Ascending aorta (tissue), 2 donors: ENCODE data around the gene CREBRF. TPM values are rescaled to one million over a fixed set of nuclear protein-coding genes. Genes with fewer than 3 reads are reported as not detected.
"Not testable (repeated sequence)": the region's sequence is repeated elsewhere in the genome, so short reads cannot be mapped to it uniquely, and the experiment has no call there.

Experiments used
- DNase-seq, 2 donors: peaks; one replicate each; pipeline ENCODE4 v3.0.0-alpha.2; 2019; ENCODE audit warnings: low spot score in 2 of 2
- H3K27ac ChIP-seq, 2 donors: fragments of 200-600 bp; sonication (generic); one replicate each; pipeline ENCODE4 v1.5.1; 2016 to 2017; ENCODE audit warnings: mild to moderate bottlenecking in 1 of 2
- H3K27me3 ChIP-seq: fragments of 200-600 bp; sonication (generic); one replicate; pipeline ENCODE4 v1.5.1; 2017
- H3K36me3 ChIP-seq, 2 donors: fragments of 200-600 bp; sonication (generic); one replicate each; pipeline ENCODE4 v1.5.1; 2016
- H3K4me1 ChIP-seq, 2 donors: fragments of 200-600 bp; sonication (generic); one replicate each; pipeline ENCODE4 v1.5.1; 2016 to 2017; ENCODE audit warnings: mild to moderate bottlenecking in 1 of 2
- H3K4me3 ChIP-seq, 2 donors: fragments of 200-600 bp; sonication (generic); one replicate each; pipeline ENCODE4 v1.5.1; 2016 to 2017; ENCODE audit warnings: mild to moderate bottlenecking in 1 of 2
- H3K9me3 ChIP-seq, 2 donors: fragments of 200-600 bp; sonication (generic); one replicate each; pipeline ENCODE4 v1.5.1; 2016
- intact Hi-C: fragments of 100-400 bp; cut with DNase I; formaldehyde crosslinking; loops from one replicate; pipeline ENCODE4 v1.15.1; 2023
- total RNA-seq: library from RNA; depleted of rRNA; stranded (reverse); fragments of >200 nt; gene quantifications from one replicate; pipeline ENCODE4 v1.1.0, GENCODE V29; 2016
- TF ChIP-seq, protein P1 (sequence below), 3 experiments: fragments of 200-600 bp in 2 of 3; fragments of 450-650 bp in 1 of 3; sonication (generic) in 2 of 3; IDR thresholded peaks; one replicate each; pipeline ENCODE4 v1.5.1; 2016 to 2019; ENCODE audit warnings: antibody characterized with exemption in 3 of 3, mild to moderate bottlenecking in 1 of 3, moderate library complexity in 1 of 3

CREBRF gene
- total RNA-seq, 1 donor from 2014 or later = 16.3 TPM

GRCh38 chr5:173039188-173039587, 17.0 kb upstream of the CREBRF start:
- H3K4me3 ChIP-seq = no peak overlapping the region
- H3K9me3 ChIP-seq = no peaks in the 10 kb centered on the region
- H3K36me3 ChIP-seq = peaks cover 0 to 6% of the 10 kb centered on the region in 2 donors
- no peak overlapping the region for H3K27ac ChIP-seq
- H3K4me1 ChIP-seq = peaks cover 12 to 34% of the 10 kb centered on the region in 2 donors
- TF ChIP-seq, protein P1, sequence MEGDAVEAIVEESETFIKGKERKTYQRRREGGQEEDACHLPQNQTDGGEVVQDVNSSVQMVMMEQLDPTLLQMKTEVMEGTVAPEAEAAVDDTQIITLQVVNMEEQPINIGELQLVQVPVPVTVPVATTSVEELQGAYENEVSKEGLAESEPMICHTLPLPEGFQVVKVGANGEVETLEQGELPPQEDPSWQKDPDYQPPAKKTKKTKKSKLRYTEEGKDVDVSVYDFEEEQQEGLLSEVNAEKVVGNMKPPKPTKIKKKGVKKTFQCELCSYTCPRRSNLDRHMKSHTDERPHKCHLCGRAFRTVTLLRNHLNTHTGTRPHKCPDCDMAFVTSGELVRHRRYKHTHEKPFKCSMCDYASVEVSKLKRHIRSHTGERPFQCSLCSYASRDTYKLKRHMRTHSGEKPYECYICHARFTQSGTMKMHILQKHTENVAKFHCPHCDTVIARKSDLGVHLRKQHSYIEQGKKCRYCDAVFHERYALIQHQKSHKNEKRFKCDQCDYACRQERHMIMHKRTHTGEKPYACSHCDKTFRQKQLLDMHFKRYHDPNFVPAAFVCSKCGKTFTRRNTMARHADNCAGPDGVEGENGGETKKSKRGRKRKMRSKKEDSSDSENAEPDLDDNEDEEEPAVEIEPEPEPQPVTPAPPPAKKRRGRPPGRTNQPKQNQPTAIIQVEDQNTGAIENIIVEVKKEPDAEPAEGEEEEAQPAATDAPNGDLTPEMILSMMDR (IDR thresholded peaks at IDR 0.05) = no peak
- no peak for DNase-seq
- H3K27me3 ChIP-seq = no peaks in the 10 kb centered on the region
- intact Hi-C loops = no loop called here

DNA sequence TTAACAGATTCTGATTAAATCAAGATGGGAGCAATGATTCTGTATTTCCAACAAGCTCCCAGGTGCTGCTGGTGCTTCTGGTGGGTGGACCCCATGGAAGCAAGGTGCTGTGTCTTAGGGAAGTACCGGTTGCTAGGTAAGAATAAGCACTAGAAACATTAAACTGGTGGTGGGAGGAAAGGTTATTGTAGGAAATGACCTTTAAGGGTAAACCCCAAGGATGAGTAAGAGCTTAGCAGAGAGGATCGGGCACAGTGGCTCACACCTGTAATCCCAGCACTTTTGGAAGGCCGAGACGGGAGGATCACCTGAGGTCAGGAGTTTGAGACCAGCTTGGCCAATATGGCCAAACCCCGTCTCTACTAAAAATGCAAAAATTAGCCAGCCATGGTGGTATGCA, 16.2 kb upstream of the CREBRF start:
- peaks cover 0 to 3% of the 10 kb centered on the region in 2 donors for H3K36me3 ChIP-seq
- no peak overlapping the region for H3K27ac ChIP-seq
- DNase-seq = no peak
- H3K4me1 ChIP-seq = peaks cover 7 to 27% of the 10 kb centered on the region in 2 donors
- no peaks in the 10 kb centered on the region for H3K27me3 ChIP-seq
- intact Hi-C loops = no loop called here
- no peaks in the 10 kb centered on the region for H3K9me3 ChIP-seq
- H3K4me3 ChIP-seq = no peak overlapping the region
- TF ChIP-seq, protein P1 (IDR thresholded peaks at IDR 0.05) = no peak

- intact Hi-C loops = no loop called here
- TF ChIP-seq, protein P1 (IDR thresholded peaks at IDR 0.05) = no peak
Observed at GRCh38 chr5:173041881-173042762, 14.0 kb upstream of the CREBRF start.

DNA sequence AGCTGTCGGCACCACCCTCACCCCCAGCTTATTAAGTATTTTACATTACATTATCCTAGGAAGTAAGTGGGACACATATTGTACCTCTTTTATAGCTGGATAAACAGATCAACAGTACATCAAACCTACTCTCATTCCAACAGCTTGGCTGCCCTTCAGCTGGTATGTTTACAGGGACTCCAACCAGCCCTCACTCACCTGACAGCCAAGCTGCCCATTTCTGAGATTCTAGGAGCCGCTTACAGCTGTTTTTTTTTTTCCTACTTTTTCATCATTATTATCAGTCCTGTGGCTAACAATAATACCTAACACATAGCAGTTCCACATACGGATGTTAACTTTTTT, 13.4 kb upstream of the CREBRF start:
- Histone ChIP-seq H3K36me3 (no peaks in the 10 kb centered on the region), H3K27me3 (no peaks in the 10 kb centered on the region), H3K4me3 (no peak overlapping the region), H3K27ac (no peak overlapping the region), H3K9me3 (no peaks in the 10 kb centered on the region), H3K4me1 (peaks cover 0 to 3% of the 10 kb centered on the region in 2 donors)
- no peak for DNase-seq
- intact Hi-C loops = no loop called here
- TF ChIP-seq, protein P1 (IDR thresholded peaks at IDR 0.05) = no peak

More at GRCh38 chr5:173041881-173042762, 14.0 kb upstream of the CREBRF start:
- Histone ChIP-seq H3K9me3 (no peaks in the 10 kb centered on the region), H3K36me3 (no peaks in the 10 kb centered on the region), H3K27ac (no peak overlapping the region), H3K27me3 (no peaks in the 10 kb centered on the region), H3K4me3 (no peak overlapping the region), H3K4me1 (peaks cover 0 to 7% of the 10 kb centered on the region in 2 donors)
- DNase-seq = no peak

GRCh38 chr5:173045474-173045873, 10.7 kb upstream of the CREBRF start:
- Histone ChIP-seq H3K4me3 (no peak overlapping the region), H3K9me3 (no peaks in the 10 kb centered on the region), H3K4me1 (no peaks in the 10 kb centered on the region), H3K27me3 (no peaks in the 10 kb centered on the region), H3K36me3 (no peaks in the 10 kb centered on the region), H3K27ac (no peak overlapping the region)
- TF ChIP-seq, protein P1 (IDR thresholded peaks at IDR 0.05) = no peak
- intact Hi-C loops = no loop called here
- no peak for DNase-seq

- H3K4me1 ChIP-seq, DNase-seq, H3K27me3 ChIP-seq, H3K9me3 ChIP-seq, H3K36me3 ChIP-seq, H3K4me3 ChIP-seq, H3K27ac ChIP-seq, intact Hi-C loops: not testable (repeated sequence)
Observed at GRCh38 chr5:173047096-173047837, 8.9 kb upstream of the CREBRF start.
